Neural cell (in vitro differentiated cells): Measurements from ENCODE around the gene CRYBA1. TPM values are rescaled to one million over a fixed set of nuclear protein-coding genes. Genes with fewer than 3 reads are reported as not detected.

Experiments
- H2AFZ ChIP-seq: fragments of 200-600, 300-800 bp; sonication (generic), shearing (Covaris generic); 2 replicates; pipeline ENCODE4 v1.6.0; 2014; ENCODE audit warnings: low read depth, mild to moderate bottlenecking, antibody characterized with exemption, low read length, moderate library complexity
- H3F3A ChIP-seq: fragments of 200-600 bp; shearing (Covaris generic); 2 replicates; pipeline ENCODE4 v1.6.1; 2016; ENCODE audit warnings: mild to moderate bottlenecking, moderate library complexity, mixed read lengths, antibody characterized with exemption, low read length; ENCODE audit not compliant: insufficient read depth, poor library complexity, severe bottlenecking
- H3K27ac ChIP-seq: fragments of 200-600, 300-800 bp; sonication (generic), shearing (Covaris generic); 2 replicates; pipeline ENCODE4 v1.5.1; 2014; ENCODE audit warnings: mild to moderate bottlenecking, low read length, moderate library complexity
- H3K27me3 ChIP-seq: fragments of 300-800, 200-600 bp; sonication (generic), shearing (Covaris generic); 2 replicates; pipeline ENCODE4 v1.6.0; 2014; ENCODE audit warnings: mild to moderate bottlenecking, low read depth, low read length, moderate library complexity; ENCODE audit not compliant: insufficient read depth
- H3K36me3 ChIP-seq: fragments of 300-800, 200-600 bp; sonication (generic), shearing (Covaris generic); 2 replicates; pipeline ENCODE4 v1.5.1; 2014; ENCODE audit warnings: mild to moderate bottlenecking, antibody characterized with exemption, low read length, moderate library complexity; ENCODE audit not compliant: insufficient read depth
- H3K4me2 ChIP-seq: fragments of 300-800, 200-600 bp; sonication (generic), shearing (Covaris generic); 2 replicates; pipeline ENCODE4 v1.6.0; 2014; ENCODE audit warnings: mild to moderate bottlenecking, low read length
- H3K4me3 ChIP-seq: fragments of 300-800, 200-600 bp; sonication (generic), shearing (Covaris generic); 2 replicates; pipeline ENCODE4 v1.5.1; 2014; ENCODE audit warnings: mild to moderate bottlenecking, low read length, moderate library complexity
- H3K79me2 ChIP-seq: fragments of 200-600 bp; shearing (Covaris generic); replicated peaks from 2 replicates; pipeline ENCODE4 v1.6.0; 2014; ENCODE audit warnings: mild to moderate bottlenecking, low read length, moderate library complexity; ENCODE audit not compliant: insufficient read depth
- H3K9ac ChIP-seq: fragments of 300-800, 200-600 bp; sonication (generic), shearing (Covaris generic); 2 replicates; pipeline ENCODE4 v1.6.1; 2016; ENCODE audit warnings: mild to moderate bottlenecking, low read length, mixed read lengths
- H3K9me2 ChIP-seq: fragments of 200-600 bp; shearing (Covaris generic); 2 replicates; pipeline ENCODE4 v1.6.1; 2016; ENCODE audit warnings: mild to moderate bottlenecking, low read length, mixed read lengths; ENCODE audit not compliant: insufficient read depth
- H3K9me3 ChIP-seq: fragments of 200-600, 300-800 bp; sonication (generic), shearing (Covaris generic); 2 replicates; pipeline ENCODE4 v1.6.1; 2016; ENCODE audit warnings: mild to moderate bottlenecking, mixed run types, low read length, moderate library complexity, mixed read lengths
- H4K20me1 ChIP-seq: fragments of 200-600 bp; shearing (Covaris generic); 2 replicates; pipeline ENCODE4 v1.6.1; 2016; ENCODE audit warnings: mild to moderate bottlenecking, mixed run types; ENCODE audit not compliant: insufficient read depth
- EP300 ChIP-seq: fragments of 450-650 bp; conservative IDR thresholded peaks from 2 replicates; pipeline ENCODE4 v1.6.1; 2014; ENCODE audit warnings: antibody characterized with exemption, mild to moderate bottlenecking, moderate library complexity; ENCODE audit not compliant: poor library complexity, severe bottlenecking
- EZH2 ChIP-seq: fragments of 200-600, 300-800 bp; shearing (Covaris generic), sonication (generic); IDR thresholded peaks from 2 replicates; pipeline ENCODE4 v1.6.1; 2014; ENCODE audit warnings: antibody characterized with exemption, low read length, borderline replicate concordance, mild to moderate bottlenecking; ENCODE audit not compliant: insufficient read depth, poor library complexity, severe bottlenecking
- MXI1 ChIP-seq: fragments of 450-650 bp; conservative IDR thresholded peaks from 2 replicates; pipeline ENCODE4 v1.6.1; 2014; ENCODE audit warnings: antibody characterized with exemption, mild to moderate bottlenecking; ENCODE audit not compliant: poor library complexity, severe bottlenecking
- POLR2AphosphoS5 ChIP-seq: IDR thresholded peaks from 2 replicates; pipeline ENCODE4 v1.6.1; 2012
- RAD21 ChIP-seq: fragments of 450-650 bp; conservative IDR thresholded peaks from 2 replicates; pipeline ENCODE4 v1.6.1; 2014; ENCODE audit warnings: antibody characterized with exemption, mild to moderate bottlenecking, moderate library complexity
- SMC3 ChIP-seq: fragments of 450-650 bp; conservative IDR thresholded peaks from 2 replicates; pipeline ENCODE4 v1.6.1; 2014; ENCODE audit warnings: antibody characterized with exemption, mild to moderate bottlenecking, moderate library complexity; ENCODE audit not compliant: poor library complexity
- TAF1 ChIP-seq: IDR thresholded peaks from 2 replicates; pipeline ENCODE4 v1.6.1; 2012; ENCODE audit warnings: low read depth
- polyA plus RNA-seq: library from polyadenylated mRNA; depleted of rRNA; stranded (reverse); fragments of >200 nt; gene quantifications from 2 replicates; pipeline ENCODE4 v1.2.3, GENCODE V29; 2014
- TF ChIP-seq, protein P1 (sequence below): IDR thresholded peaks from 2 replicates; pipeline ENCODE4 v1.6.1; 2012; ENCODE audit warnings: borderline replicate concordance
- TF ChIP-seq, protein P2 (sequence below): fragments of 450-650 bp; IDR thresholded peaks from 2 replicates; pipeline ENCODE4 v1.5.1; 2014; ENCODE audit warnings: antibody characterized with exemption, mild to moderate bottlenecking, moderate library complexity; ENCODE audit not compliant: poor library complexity, severe bottlenecking

Gene CRYBA1
- polyA plus RNA-seq, 1 donor from 2014 or later: not detected

- no peaks in the 10 kb centered on the region for H3K9me2 ChIP-seq
- H3K36me3 ChIP-seq: no peaks in the 10 kb centered on the region
- H3K9me3 ChIP-seq: no peaks in the 10 kb centered on the region
- H3F3A ChIP-seq: peaks cover 9% of the 10 kb centered on the region
- peak overlapping the region; percentile 31 for H2AFZ ChIP-seq
- H3K4me2 ChIP-seq: no peak overlapping the region
- peak overlapping the region; percentile 99 for H3K9ac ChIP-seq
- no peaks in the 10 kb centered on the region for H3K27me3 ChIP-seq
- peaks cover 41% of the 10 kb centered on the region for H3K79me2 ChIP-seq
- TF ChIP-seq RAD21 (no peak), POLR2AphosphoS5 (no peak), EP300 (no peak), MXI1 (peak; percentile 54), EZH2 (no peak), TAF1 (no peak), SMC3 (peak; percentile 24)
- TF ChIP-seq, protein P1, sequence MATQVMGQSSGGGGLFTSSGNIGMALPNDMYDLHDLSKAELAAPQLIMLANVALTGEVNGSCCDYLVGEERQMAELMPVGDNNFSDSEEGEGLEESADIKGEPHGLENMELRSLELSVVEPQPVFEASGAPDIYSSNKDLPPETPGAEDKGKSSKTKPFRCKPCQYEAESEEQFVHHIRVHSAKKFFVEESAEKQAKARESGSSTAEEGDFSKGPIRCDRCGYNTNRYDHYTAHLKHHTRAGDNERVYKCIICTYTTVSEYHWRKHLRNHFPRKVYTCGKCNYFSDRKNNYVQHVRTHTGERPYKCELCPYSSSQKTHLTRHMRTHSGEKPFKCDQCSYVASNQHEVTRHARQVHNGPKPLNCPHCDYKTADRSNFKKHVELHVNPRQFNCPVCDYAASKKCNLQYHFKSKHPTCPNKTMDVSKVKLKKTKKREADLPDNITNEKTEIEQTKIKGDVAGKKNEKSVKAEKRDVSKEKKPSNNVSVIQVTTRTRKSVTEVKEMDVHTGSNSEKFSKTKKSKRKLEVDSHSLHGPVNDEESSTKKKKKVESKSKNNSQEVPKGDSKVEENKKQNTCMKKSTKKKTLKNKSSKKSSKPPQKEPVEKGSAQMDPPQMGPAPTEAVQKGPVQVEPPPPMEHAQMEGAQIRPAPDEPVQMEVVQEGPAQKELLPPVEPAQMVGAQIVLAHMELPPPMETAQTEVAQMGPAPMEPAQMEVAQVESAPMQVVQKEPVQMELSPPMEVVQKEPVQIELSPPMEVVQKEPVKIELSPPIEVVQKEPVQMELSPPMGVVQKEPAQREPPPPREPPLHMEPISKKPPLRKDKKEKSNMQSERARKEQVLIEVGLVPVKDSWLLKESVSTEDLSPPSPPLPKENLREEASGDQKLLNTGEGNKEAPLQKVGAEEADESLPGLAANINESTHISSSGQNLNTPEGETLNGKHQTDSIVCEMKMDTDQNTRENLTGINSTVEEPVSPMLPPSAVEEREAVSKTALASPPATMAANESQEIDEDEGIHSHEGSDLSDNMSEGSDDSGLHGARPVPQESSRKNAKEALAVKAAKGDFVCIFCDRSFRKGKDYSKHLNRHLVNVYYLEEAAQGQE: no peak
- TF ChIP-seq, protein P2, sequence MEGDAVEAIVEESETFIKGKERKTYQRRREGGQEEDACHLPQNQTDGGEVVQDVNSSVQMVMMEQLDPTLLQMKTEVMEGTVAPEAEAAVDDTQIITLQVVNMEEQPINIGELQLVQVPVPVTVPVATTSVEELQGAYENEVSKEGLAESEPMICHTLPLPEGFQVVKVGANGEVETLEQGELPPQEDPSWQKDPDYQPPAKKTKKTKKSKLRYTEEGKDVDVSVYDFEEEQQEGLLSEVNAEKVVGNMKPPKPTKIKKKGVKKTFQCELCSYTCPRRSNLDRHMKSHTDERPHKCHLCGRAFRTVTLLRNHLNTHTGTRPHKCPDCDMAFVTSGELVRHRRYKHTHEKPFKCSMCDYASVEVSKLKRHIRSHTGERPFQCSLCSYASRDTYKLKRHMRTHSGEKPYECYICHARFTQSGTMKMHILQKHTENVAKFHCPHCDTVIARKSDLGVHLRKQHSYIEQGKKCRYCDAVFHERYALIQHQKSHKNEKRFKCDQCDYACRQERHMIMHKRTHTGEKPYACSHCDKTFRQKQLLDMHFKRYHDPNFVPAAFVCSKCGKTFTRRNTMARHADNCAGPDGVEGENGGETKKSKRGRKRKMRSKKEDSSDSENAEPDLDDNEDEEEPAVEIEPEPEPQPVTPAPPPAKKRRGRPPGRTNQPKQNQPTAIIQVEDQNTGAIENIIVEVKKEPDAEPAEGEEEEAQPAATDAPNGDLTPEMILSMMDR: peak; percentile 16
- H3K27ac ChIP-seq: peak overlapping the region; percentile 100
- peak overlapping the region; percentile 98 for H3K4me3 ChIP-seq
- H4K20me1 ChIP-seq: peaks cover 4% of the 10 kb centered on the region
These were observed 46.6 kb downstream of the CRYBA1 start for GRCh38 chr17:29292992-29293889.

DNA sequence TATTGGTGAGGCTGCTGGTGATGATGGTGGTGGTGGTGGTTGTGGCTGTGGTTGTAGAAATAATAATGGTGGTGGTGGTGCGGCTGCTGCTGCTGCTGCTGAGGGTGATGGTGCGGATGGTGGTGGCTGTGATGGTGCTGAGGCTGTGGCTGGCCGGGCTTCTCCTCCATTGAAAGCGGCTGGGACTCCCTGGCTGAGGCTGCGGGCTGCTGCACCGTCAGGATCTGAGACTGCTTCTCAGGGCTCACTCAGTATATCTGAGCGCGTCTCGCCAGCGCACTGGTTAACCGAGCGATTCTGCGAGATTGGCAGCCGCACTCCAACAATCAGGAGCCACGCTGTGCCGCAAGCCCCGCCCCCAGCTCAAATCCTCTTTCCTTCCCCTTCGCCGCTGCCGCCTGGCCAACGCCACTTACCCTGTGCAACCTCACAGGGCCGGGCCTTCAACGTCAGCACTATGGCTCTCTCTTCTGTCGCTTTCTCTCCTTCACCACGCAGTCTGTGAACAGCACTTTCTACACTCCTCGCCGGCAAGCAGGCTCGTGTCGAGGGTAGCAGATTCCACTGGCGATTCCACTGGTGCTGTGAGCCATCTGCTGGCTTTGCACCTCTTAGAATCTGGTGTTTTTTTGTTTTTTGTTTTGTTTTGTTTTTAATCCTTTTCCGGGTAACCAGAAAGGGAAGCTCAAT lies 47.4 kb downstream of the CRYBA1 start, which contains the start of gene NUFIP2:
TSS of gene NUFIP2 (minus strand) at position 259 of the 690 bp plus-strand sequence. CDS start at position 170, 89 bp downstream.
- Histone ChIP-seq H3K4me2 (peak within 1 kb of the TSS; percentile 70), H3K9me2 (no peaks in the 10 kb centered on the region), H2AFZ (peak within 1 kb of the TSS; percentile 63), H3F3A (peaks cover 9% of the 10 kb centered on the region), H3K36me3 (no peaks in the 10 kb centered on the region), H3K27ac (peak within 1 kb of the TSS; percentile 100), H3K79me2 (peaks cover 33% of the 10 kb centered on the region), H3K9ac (peak within 1 kb of the TSS; percentile 99), H3K4me3 (peak within 1 kb of the TSS; percentile 98), H3K27me3 (no peaks in the 10 kb centered on the region), H4K20me1 (peaks cover 4% of the 10 kb centered on the region), H3K9me3 (no peaks in the 10 kb centered on the region)
- TF ChIP-seq, protein P2: peak; percentile 47
- peak; percentile 30 for TF ChIP-seq RAD21
- TF ChIP-seq MXI1: peak; percentile 78
- TF ChIP-seq SMC3: no peak
- peak; percentile 93 for TF ChIP-seq EP300
- TF ChIP-seq, protein P1: peak; percentile 96
- no peak for TF ChIP-seq EZH2
- TF ChIP-seq TAF1: peak; percentile 100
- peak; percentile 99 for TF ChIP-seq POLR2AphosphoS5
